OCI-LY3 (cell line): ENCODE measurements around the gene ZSCAN21.

Experiments used
- H2AFZ ChIP-seq: fragments of 200-600, 300-600 bp; shearing (Covaris generic); 2 replicates; pipeline ENCODE4 v1.6.0; 2014; ENCODE audit warnings: antibody characterized with exemption, low read depth, low read length
- H3K27ac ChIP-seq: fragments of 200-600, 300-600 bp; sonication (generic); 2 replicates; pipeline ENCODE4 v1.5.1; 2014; ENCODE audit warnings: mild to moderate bottlenecking, low read length, moderate library complexity, mixed read lengths
- H3K27me3 ChIP-seq: fragments of 200-600, 300-600 bp; sonication (generic); 2 replicates; pipeline ENCODE4 v1.6.1; 2014; ENCODE audit warnings: low read depth, low read length, mixed read lengths
- H3K36me3 ChIP-seq: fragments of 200-600, 300-600 bp; sonication (generic); replicated peaks from 2 replicates; pipeline ENCODE3; 2014; ENCODE audit warnings: low read depth, low read length, mixed read lengths
- H3K4me1 ChIP-seq: fragments of 300-600, 200-600 bp; sonication (generic); 2 replicates; pipeline ENCODE4 v1.6.1; 2014; ENCODE audit warnings: low read length, mixed read lengths
- H3K4me2 ChIP-seq: fragments of 200-600, 300-600 bp; sonication (generic); 2 replicates; pipeline ENCODE4 v1.6.1; 2014; ENCODE audit warnings: low read length, mixed read lengths
- H3K4me3 ChIP-seq: fragments of 300-600, 200-600 bp; sonication (generic); 2 replicates; pipeline ENCODE4 v1.5.1; 2014; ENCODE audit warnings: antibody characterized with exemption, mild to moderate bottlenecking, low read length, moderate library complexity
- H3K79me2 ChIP-seq: fragments of 300-600, 200-600 bp; shearing (Covaris generic); 2 replicates; pipeline ENCODE4 v1.6.1; 2014; ENCODE audit warnings: mild to moderate bottlenecking, low read length, mixed read lengths
- H3K9ac ChIP-seq: fragments of 300-600, 200-600 bp; shearing (Covaris generic); 2 replicates; pipeline ENCODE4 v1.6.0; 2014; ENCODE audit warnings: mild to moderate bottlenecking, low read length, moderate library complexity
- H3K9me3 ChIP-seq: fragments of 200-600, 300-600 bp; shearing (Covaris generic); 2 replicates; pipeline ENCODE4 v1.6.1; 2014; ENCODE audit warnings: low read length, mixed read lengths; ENCODE audit not compliant: insufficient read depth
- H4K20me1 ChIP-seq: fragments of 200-600, 300-600 bp; sonication (generic); 2 replicates; pipeline ENCODE4 v1.6.1; 2016; ENCODE audit warnings: low read length, mixed read lengths; ENCODE audit not compliant: insufficient read depth
- CTCF ChIP-seq: fragments of 200-600, 300-600 bp; sonication (generic); IDR thresholded peaks from 2 replicates; pipeline ENCODE4 v1.5.1; 2014; ENCODE audit warnings: antibody characterized with exemption, low read length, low read depth
- EZH2phosphoT487 ChIP-seq: fragments of 200-600 bp; shearing (Covaris generic); IDR thresholded peaks from 2 replicates; pipeline ENCODE4 v1.6.1; 2018; ENCODE audit warnings: antibody characterized with exemption, mixed run types, low read depth

The ZSCAN21 gene

GRCh38 chr7:100090527-100091410, 41.2 kb downstream of the ZSCAN21 start:
- peaks cover 50% of the 10 kb centered on the region for H3K36me3 ChIP-seq
- H3K4me2 ChIP-seq = no peak overlapping the region
- peaks cover 11% of the 10 kb centered on the region for H3K4me1 ChIP-seq
- H3K9me3 ChIP-seq = no peaks in the 10 kb centered on the region
- H2AFZ ChIP-seq = no peak overlapping the region
- H3K4me3 ChIP-seq = no peak overlapping the region
- peaks cover 12% of the 10 kb centered on the region for H3K79me2 ChIP-seq
- H3K27ac ChIP-seq = no peak overlapping the region
- peaks cover 12% of the 10 kb centered on the region for H4K20me1 ChIP-seq
- peaks cover under 1% of the 10 kb centered on the region; the same call in 1 of the 2 replicates for H3K27me3 ChIP-seq
- no peak overlapping the region for H3K9ac ChIP-seq
- no peak for TF ChIP-seq EZH2phosphoT487
- no peak for TF ChIP-seq CTCF

DNA sequence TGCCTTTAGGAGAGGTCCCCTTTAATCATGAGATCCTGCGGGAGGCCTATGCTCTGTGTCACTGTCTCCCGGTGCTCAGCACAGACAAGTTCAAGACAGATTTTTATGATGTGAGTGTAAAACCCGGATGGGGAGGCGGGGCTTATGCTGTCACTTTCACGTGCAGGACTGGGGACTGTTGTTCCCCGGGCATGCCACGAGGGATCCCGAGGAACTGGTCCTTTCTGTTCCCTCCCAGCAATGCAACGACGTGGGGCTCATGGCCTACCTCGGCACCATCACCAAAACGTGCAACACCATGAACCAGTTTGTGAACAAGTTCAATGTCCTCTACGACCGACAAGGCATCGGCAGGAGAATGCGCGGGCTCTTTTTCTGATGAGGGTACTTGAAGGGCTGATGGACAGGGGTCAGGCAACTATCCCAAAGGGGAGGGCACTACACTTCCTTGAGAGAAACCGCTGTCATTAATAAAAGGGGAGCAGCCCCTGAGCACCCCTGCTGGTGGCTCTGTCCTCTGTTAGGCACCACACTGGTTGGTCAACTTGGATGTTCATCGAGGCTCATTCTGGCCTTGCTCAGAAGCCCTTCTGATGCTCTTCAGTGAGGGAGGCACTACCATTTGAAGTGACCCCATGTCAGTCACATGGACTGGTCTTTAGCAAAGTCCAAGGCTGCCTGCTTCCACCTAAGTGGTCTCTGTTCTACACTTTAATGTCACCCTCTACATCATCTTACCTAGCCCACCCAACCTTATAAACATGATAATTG, 42.0 kb downstream of the ZSCAN21 start:
- H3K9me3 ChIP-seq = no peaks in the 10 kb centered on the region
- peaks cover 16% of the 10 kb centered on the region for H4K20me1 ChIP-seq
- H3K27me3 ChIP-seq = no peaks in the 10 kb centered on the region
- no peak overlapping the region for H3K4me2 ChIP-seq
- TF ChIP-seq EZH2phosphoT487 (no peak), CTCF (no peak)
- no peak overlapping the region for H2AFZ ChIP-seq
- no peak overlapping the region for H3K9ac ChIP-seq
- H3K27ac ChIP-seq = no peak overlapping the region
- H3K36me3 ChIP-seq = peaks cover 55% of the 10 kb centered on the region
- no peak overlapping the region for H3K4me3 ChIP-seq
- peaks cover 17% of the 10 kb centered on the region for H3K79me2 ChIP-seq
- peaks cover 11% of the 10 kb centered on the region for H3K4me1 ChIP-seq

GRCh38 chr7:100093054-100093453, 43.5 kb downstream of the ZSCAN21 start:
- H3K27me3 ChIP-seq = no peaks in the 10 kb centered on the region
- H3K4me2 ChIP-seq = no peak overlapping the region
- peaks cover 21% of the 10 kb centered on the region for H4K20me1 ChIP-seq
- H3K79me2 ChIP-seq = peaks cover 28% of the 10 kb centered on the region
- H3K9me3 ChIP-seq = no peaks in the 10 kb centered on the region
- H3K36me3 ChIP-seq = peaks cover 67% of the 10 kb centered on the region
- H3K4me3 ChIP-seq = no peak overlapping the region
- no peak overlapping the region for H2AFZ ChIP-seq
- TF ChIP-seq CTCF = no peak
- no peak for TF ChIP-seq EZH2phosphoT487
- H3K9ac ChIP-seq = no peak overlapping the region
- no peak overlapping the region for H3K27ac ChIP-seq
- peaks cover 11% of the 10 kb centered on the region for H3K4me1 ChIP-seq

DNA sequence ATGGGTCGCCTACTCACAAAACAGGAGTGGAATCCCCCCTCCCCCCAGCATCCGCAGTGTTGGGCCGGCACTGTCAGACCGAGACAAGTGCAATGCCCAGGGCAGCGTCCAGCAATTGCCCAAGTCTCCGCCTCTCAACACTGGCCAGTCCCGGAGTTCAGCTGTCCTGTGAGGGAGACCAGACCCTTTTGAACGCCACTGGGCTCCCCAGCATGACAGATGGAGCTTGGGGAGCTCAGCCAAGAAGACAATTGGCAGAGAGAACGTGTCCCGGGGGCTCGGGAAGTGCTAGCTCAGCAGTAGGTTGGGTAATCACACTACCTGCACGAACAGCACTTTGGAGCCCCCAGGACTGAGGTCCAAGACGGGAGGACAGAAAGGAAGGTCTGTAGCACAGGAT, 43.9 kb downstream of the ZSCAN21 start:
- peaks cover 7% of the 10 kb centered on the region for H3K4me1 ChIP-seq
- no peaks in the 10 kb centered on the region for H3K27me3 ChIP-seq
- H4K20me1 ChIP-seq = peaks cover 25% of the 10 kb centered on the region
- TF ChIP-seq CTCF (no peak), EZH2phosphoT487 (no peak)
- H3K9ac ChIP-seq = no peak overlapping the region
- H3K4me2 ChIP-seq = no peak overlapping the region
- no peak overlapping the region for H3K4me3 ChIP-seq
- no peak overlapping the region for H2AFZ ChIP-seq
- peaks cover 33% of the 10 kb centered on the region for H3K79me2 ChIP-seq
- H3K36me3 ChIP-seq = peaks cover 71% of the 10 kb centered on the region
- H3K27ac ChIP-seq = no peak overlapping the region
- no peaks in the 10 kb centered on the region for H3K9me3 ChIP-seq
